ENCODE measurements around the gene EHMT2.

The EHMT2 gene

GRCh38 chr6:31880616-31881015 lies 16.9 kb downstream of the EHMT2 start:
- peaks cover 39 to 58% of the 10 kb centered on the region in 2 donors for H3K36me3 ChIP-seq (ENCODE audit: control insufficient read depth in 1 of 2, insufficient read depth in 2 of 2, low read length in 2 of 2)
- no peak overlapping the region for H3K27ac ChIP-seq (ENCODE audit: low read depth, low read length)
- H3K9me3 ChIP-seq (ENCODE audit: control insufficient read depth in 1 of 2, low read length in 2 of 2), result no peaks in the 10 kb centered on the region
- peaks cover 6 to 14% of the 10 kb centered on the region in 2 donors for H3K4me1 ChIP-seq (ENCODE audit: control insufficient read depth in 1 of 2, insufficient read depth in 2 of 2, low read length in 2 of 2)
- no peaks in the 10 kb centered on the region for H3K27me3 ChIP-seq (ENCODE audit: control insufficient read depth in 1 of 2, insufficient read depth in 2 of 2, low read length in 2 of 2)
- no peak overlapping the region for H3K9ac ChIP-seq (ENCODE audit: low read depth in 1 of 2, low read length in 2 of 2)
- H3K4me3 ChIP-seq (ENCODE audit: low read depth in 1 of 2, low read length in 2 of 2), result no peak overlapping the region

GRCh38 chr6:31879901-31880300 lies 17.6 kb downstream of the EHMT2 start:
- no peak overlapping the region for H3K9ac ChIP-seq (ENCODE audit: low read depth in 1 of 2, low read length in 2 of 2)
- peaks cover 45 to 59% of the 10 kb centered on the region in 2 donors for H3K36me3 ChIP-seq (ENCODE audit: control insufficient read depth in 1 of 2, insufficient read depth in 2 of 2, low read length in 2 of 2)
- H3K27me3 ChIP-seq (ENCODE audit: control insufficient read depth in 1 of 2, insufficient read depth in 2 of 2, low read length in 2 of 2), result no peaks in the 10 kb centered on the region
- H3K4me1 ChIP-seq (ENCODE audit: control insufficient read depth in 1 of 2, insufficient read depth in 2 of 2, low read length in 2 of 2), result peaks cover 6 to 17% of the 10 kb centered on the region in 2 donors
- no peaks in the 10 kb centered on the region for H3K9me3 ChIP-seq (ENCODE audit: control insufficient read depth in 1 of 2, low read length in 2 of 2)
- no peak overlapping the region for H3K27ac ChIP-seq (ENCODE audit: low read depth, low read length)
- no peak overlapping the region for H3K4me3 ChIP-seq (ENCODE audit: low read depth in 1 of 2, low read length in 2 of 2)

GRCh38 chr6:31879143-31879542 lies 18.4 kb downstream of the EHMT2 start:
- Histone ChIP-seq H3K36me3 (ENCODE audit: control insufficient read depth in 1 of 2, insufficient read depth in 2 of 2, low read length in 2 of 2) (peaks cover 48 to 59% of the 10 kb centered on the region in 2 donors), H3K27me3 (ENCODE audit: control insufficient read depth in 1 of 2, insufficient read depth in 2 of 2, low read length in 2 of 2) (no peaks in the 10 kb centered on the region), H3K9me3 (ENCODE audit: control insufficient read depth in 1 of 2, low read length in 2 of 2) (no peaks in the 10 kb centered on the region), H3K27ac (ENCODE audit: low read depth, low read length) (peak overlapping the region; percentile 95), H3K9ac (ENCODE audit: low read depth in 1 of 2, low read length in 2 of 2) (peak overlapping the region; percentile 70 to 98), H3K4me1 (ENCODE audit: control insufficient read depth in 1 of 2, insufficient read depth in 2 of 2, low read length in 2 of 2) (peaks cover 6 to 17% of the 10 kb centered on the region in 2 donors), H3K4me3 (ENCODE audit: low read depth in 1 of 2, low read length in 2 of 2) (peak overlapping the region; percentile 50 to 88)

GRCh38 chr6:31878726-31879125 lies 18.8 kb downstream of the EHMT2 start, which contains the start of gene SLC44A4:
SLC44A4 (minus strand) TSS chr6:31878997; CDS start chr6:31878980, 17 bp downstream.
- peak within 1 kb of the TSS; percentile 51 to 88 for H3K4me3 ChIP-seq (ENCODE audit: low read depth in 1 of 2, low read length in 2 of 2)
- peak within 1 kb of the TSS; percentile 88 to 98 for H3K9ac ChIP-seq (ENCODE audit: low read depth in 1 of 2, low read length in 2 of 2)
- H3K36me3 ChIP-seq (ENCODE audit: control insufficient read depth in 1 of 2, insufficient read depth in 2 of 2, low read length in 2 of 2), result peaks cover 50 to 57% of the 10 kb centered on the region in 2 donors
- peak within 1 kb of the TSS; percentile 95 for H3K27ac ChIP-seq (ENCODE audit: low read depth, low read length)
- H3K27me3 ChIP-seq (ENCODE audit: control insufficient read depth in 1 of 2, insufficient read depth in 2 of 2, low read length in 2 of 2), result no peaks in the 10 kb centered on the region
- H3K4me1 ChIP-seq (ENCODE audit: control insufficient read depth in 1 of 2, insufficient read depth in 2 of 2, low read length in 2 of 2), result peaks cover 6 to 17% of the 10 kb centered on the region in 2 donors
- H3K9me3 ChIP-seq (ENCODE audit: control insufficient read depth in 1 of 2, low read length in 2 of 2), result no peaks in the 10 kb centered on the region

- Histone ChIP-seq H3K9me3 (ENCODE audit: control insufficient read depth in 1 of 2, low read length in 2 of 2) (no peaks in the 10 kb centered on the region), H3K4me1 (ENCODE audit: control insufficient read depth in 1 of 2, insufficient read depth in 2 of 2, low read length in 2 of 2) (peaks cover 6 to 17% of the 10 kb centered on the region in 2 donors), H3K36me3 (ENCODE audit: control insufficient read depth in 1 of 2, insufficient read depth in 2 of 2, low read length in 2 of 2) (peaks cover 45 to 52% of the 10 kb centered on the region in 2 donors), H3K4me3 (ENCODE audit: low read depth in 1 of 2, low read length in 2 of 2) (peak overlapping the region; percentile 51 to 88), H3K9ac (ENCODE audit: low read depth in 1 of 2, low read length in 2 of 2) (peak overlapping the region; percentile 88 to 98), H3K27me3 (ENCODE audit: control insufficient read depth in 1 of 2, insufficient read depth in 2 of 2, low read length in 2 of 2) (no peaks in the 10 kb centered on the region), H3K27ac (ENCODE audit: low read depth, low read length) (peak overlapping the region; percentile 95)
Measured at GRCh38 chr6:31878222-31878621, 19.3 kb downstream of the EHMT2 start.

GRCh38 chr6:31877651-31878161 lies 19.8 kb downstream of the EHMT2 start:
- H3K4me3 ChIP-seq (ENCODE audit: low read depth in 1 of 2, low read length in 2 of 2), result peak overlapping the region; percentile 51 to 88
- H3K36me3 ChIP-seq (ENCODE audit: control insufficient read depth in 1 of 2, insufficient read depth in 2 of 2, low read length in 2 of 2), result peaks cover 41 to 47% of the 10 kb centered on the region in 2 donors

GRCh38 chr6:31877125-31877650 lies 20.3 kb downstream of the EHMT2 start:
- peak overlapping the region; percentile 88 to 98 for H3K9ac ChIP-seq (ENCODE audit: low read depth in 1 of 2, low read length in 2 of 2)
- H3K27me3 ChIP-seq (ENCODE audit: control insufficient read depth in 1 of 2, insufficient read depth in 2 of 2, low read length in 2 of 2), result no peaks in the 10 kb centered on the region
- peak overlapping the region; percentile 89 for H3K27ac ChIP-seq (ENCODE audit: low read depth, low read length)
- H3K4me1 ChIP-seq (ENCODE audit: control insufficient read depth in 1 of 2, insufficient read depth in 2 of 2, low read length in 2 of 2), result peaks cover 6 to 17% of the 10 kb centered on the region in 2 donors
- H3K36me3 ChIP-seq (ENCODE audit: control insufficient read depth in 1 of 2, insufficient read depth in 2 of 2, low read length in 2 of 2), result peaks cover 35 to 41% of the 10 kb centered on the region in 2 donors
- H3K9me3 ChIP-seq (ENCODE audit: control insufficient read depth in 1 of 2, low read length in 2 of 2), result no peaks in the 10 kb centered on the region
- H3K4me3 ChIP-seq (ENCODE audit: low read depth in 1 of 2, low read length in 2 of 2), result peak overlapping the region; percentile 51 to 88

More at GRCh38 chr6:31877651-31878161, 19.8 kb downstream of the EHMT2 start:
- H3K27ac ChIP-seq (ENCODE audit: low read depth, low read length), result peak overlapping the region; percentile 95
- peaks cover 6 to 17% of the 10 kb centered on the region in 2 donors for H3K4me1 ChIP-seq (ENCODE audit: control insufficient read depth in 1 of 2, insufficient read depth in 2 of 2, low read length in 2 of 2)
- H3K9ac ChIP-seq (ENCODE audit: low read depth in 1 of 2, low read length in 2 of 2), result peak overlapping the region; percentile 88 to 98
- no peaks in the 10 kb centered on the region for H3K27me3 ChIP-seq (ENCODE audit: control insufficient read depth in 1 of 2, insufficient read depth in 2 of 2, low read length in 2 of 2)
- H3K9me3 ChIP-seq (ENCODE audit: control insufficient read depth in 1 of 2, low read length in 2 of 2), result no peaks in the 10 kb centered on the region

GRCh38 chr6:31876357-31876756 lies 21.1 kb downstream of the EHMT2 start:
- Histone ChIP-seq H3K4me1 (ENCODE audit: control insufficient read depth in 1 of 2, insufficient read depth in 2 of 2, low read length in 2 of 2) (peaks cover 6 to 17% of the 10 kb centered on the region in 2 donors), H3K9me3 (ENCODE audit: control insufficient read depth in 1 of 2, low read length in 2 of 2) (no peaks in the 10 kb centered on the region), H3K9ac (ENCODE audit: low read depth in 1 of 2, low read length in 2 of 2) (peak overlapping the region in 1 of 2 donors; percentile 98), H3K27ac (ENCODE audit: low read depth, low read length) (no peak overlapping the region), H3K4me3 (ENCODE audit: low read depth in 1 of 2, low read length in 2 of 2) (no peak overlapping the region), H3K27me3 (ENCODE audit: control insufficient read depth in 1 of 2, insufficient read depth in 2 of 2, low read length in 2 of 2) (no peaks in the 10 kb centered on the region), H3K36me3 (ENCODE audit: control insufficient read depth in 1 of 2, insufficient read depth in 2 of 2, low read length in 2 of 2) (peaks cover 32 to 37% of the 10 kb centered on the region in 2 donors)

- Histone ChIP-seq H3K36me3 (ENCODE audit: control insufficient read depth in 1 of 2, insufficient read depth in 2 of 2, low read length in 2 of 2) (peaks cover 31 to 32% of the 10 kb centered on the region in 2 donors), H3K27ac (ENCODE audit: low read depth, low read length) (no peak overlapping the region), H3K27me3 (ENCODE audit: control insufficient read depth in 1 of 2, insufficient read depth in 2 of 2, low read length in 2 of 2) (no peaks in the 10 kb centered on the region), H3K4me1 (ENCODE audit: control insufficient read depth in 1 of 2, insufficient read depth in 2 of 2, low read length in 2 of 2) (peaks cover 6 to 17% of the 10 kb centered on the region in 2 donors), H3K9ac (ENCODE audit: low read depth in 1 of 2, low read length in 2 of 2) (no peak overlapping the region), H3K9me3 (ENCODE audit: control insufficient read depth in 1 of 2, low read length in 2 of 2) (no peaks in the 10 kb centered on the region), H3K4me3 (ENCODE audit: low read depth in 1 of 2, low read length in 2 of 2) (no peak overlapping the region)
Measured at GRCh38 chr6:31875877-31876276, 21.6 kb downstream of the EHMT2 start.

- H3K27ac ChIP-seq (ENCODE audit: low read depth, low read length), result no peak overlapping the region
- peaks cover 6 to 17% of the 10 kb centered on the region in 2 donors for H3K4me1 ChIP-seq (ENCODE audit: control insufficient read depth in 1 of 2, insufficient read depth in 2 of 2, low read length in 2 of 2)
- peaks cover 30 to 32% of the 10 kb centered on the region in 2 donors for H3K36me3 ChIP-seq (ENCODE audit: control insufficient read depth in 1 of 2, insufficient read depth in 2 of 2, low read length in 2 of 2)
- no peak overlapping the region for H3K4me3 ChIP-seq (ENCODE audit: low read depth in 1 of 2, low read length in 2 of 2)
- H3K9ac ChIP-seq (ENCODE audit: low read depth in 1 of 2, low read length in 2 of 2), result no peak overlapping the region
- H3K9me3 ChIP-seq (ENCODE audit: control insufficient read depth in 1 of 2, low read length in 2 of 2), result no peaks in the 10 kb centered on the region
- H3K27me3 ChIP-seq (ENCODE audit: control insufficient read depth in 1 of 2, insufficient read depth in 2 of 2, low read length in 2 of 2), result no peaks in the 10 kb centered on the region
Measured at GRCh38 chr6:31874836-31875572, 22.5 kb downstream of the EHMT2 start.
